ENCODE results near the gene CYP26B1.

Gene CYP26B1

GRCh38 chr2:72154386-72154975 lies 6.8 kb upstream of the CYP26B1 start:
- DNase-seq (ENCODE audit: low spot score): no peak

GRCh38 chr2:72153924-72154323 lies 6.3 kb upstream of the CYP26B1 start:
- no peak for DNase-seq (ENCODE audit: low spot score)

- no peak for DNase-seq (ENCODE audit: low spot score)
Measured at GRCh38 chr2:72153026-72153791, 5.5 kb upstream of the CYP26B1 start.

- no peak for DNase-seq (ENCODE audit: low spot score)
Measured at GRCh38 chr2:72150861-72151356, 3.2 kb upstream of the CYP26B1 start.

- DNase-seq (ENCODE audit: low spot score): peak; percentile 53
Measured at GRCh38 chr2:72150157-72150860, 2.6 kb upstream of the CYP26B1 start.

- no peak for DNase-seq (ENCODE audit: low spot score)
Measured at GRCh38 chr2:72149556-72150156, 2.0 kb upstream of the CYP26B1 start.

GRCh38 chr2:72148837-72149555 lies 1.3 kb upstream of the CYP26B1 start:
- DNase-seq (ENCODE audit: low spot score): no peak

- DNase-seq (ENCODE audit: low spot score): no peak
Measured at GRCh38 chr2:72148003-72148836, 558 bp upstream of the CYP26B1 start.

GRCh38 chr2:72146347-72147302 lies 1.0 kb downstream of the CYP26B1 start:
- no peak for DNase-seq (ENCODE audit: low spot score)

GRCh38 chr2:72145658-72146329 lies 1.9 kb downstream of the CYP26B1 start:
- DNase-seq (ENCODE audit: low spot score): no peak

GRCh38 chr2:72145289-72145657 lies 2.4 kb downstream of the CYP26B1 start:
- no peak for DNase-seq (ENCODE audit: low spot score)

- no peak for DNase-seq (ENCODE audit: low spot score)
Measured at GRCh38 chr2:72144632-72145288, 2.9 kb downstream of the CYP26B1 start.

GRCh38 chr2:72144274-72144631 lies 3.4 kb downstream of the CYP26B1 start:
- no peak for DNase-seq (ENCODE audit: low spot score)

GRCh38 chr2:72143441-72144273 lies 4.0 kb downstream of the CYP26B1 start:
- DNase-seq (ENCODE audit: low spot score): no peak

- DNase-seq (ENCODE audit: low spot score): no peak
Measured at GRCh38 chr2:72142570-72143440, 4.9 kb downstream of the CYP26B1 start.

- DNase-seq (ENCODE audit: low spot score): no peak
Measured at GRCh38 chr2:72141881-72142451, 5.7 kb downstream of the CYP26B1 start.

Measured in hematopoietic multipotent progenitor cell treated with erythropoietin and hydrocortisone succinate and interleukin-3 and kit ligand, for 15 days (in vitro differentiated cells).